HG02840 (cell line): ENCODE results near the gene ZNF385C.
"Not testable (repeated sequence)": the region's sequence is repeated elsewhere in the genome, so short reads cannot be mapped to it uniquely, and the experiment has no call there.

Experiments used
- ATAC-seq: cut with Tn5 transposase; IDR thresholded peaks from one replicate; pipeline ENCODE4 v1.9.1; 2021; ENCODE audit warnings: mild to moderate bottlenecking, moderate library complexity, moderate number of reproducible peaks; ENCODE audit not compliant: unreplicated experiment, low FRiP score

ZNF385C gene

GRCh38 chr17:42026857-42027589 lies 71.2 kb downstream of the ZNF385C start:
- no peak for ATAC-seq

GRCh38 chr17:42025936-42026335 lies 72.3 kb downstream of the ZNF385C start:
- ATAC-seq = no peak

- no peak for ATAC-seq
Measured at GRCh38 chr17:42025191-42025579, 73.1 kb downstream of the ZNF385C start.

GRCh38 chr17:42023524-42024349 lies 74.5 kb downstream of the ZNF385C start:
- no peak for ATAC-seq

GRCh38 chr17:42020845-42021244 lies 77.4 kb downstream of the ZNF385C start:
- ATAC-seq = not testable (repeated sequence)

GRCh38 chr17:42019509-42020404 lies 78.5 kb downstream of the ZNF385C start, which contains the start of gene NKIRAS2:
Gene NKIRAS2, plus strand, starts transcription at chr17:42020090. Its CDS starts 1,488 bp downstream, at chr17:42021578.
- peak; percentile 53 for ATAC-seq

GRCh38 chr17:42018988-42019387 lies 79.3 kb downstream of the ZNF385C start:
- no peak for ATAC-seq

- no peak for ATAC-seq
Measured at GRCh38 chr17:42018339-42018738, 79.9 kb downstream of the ZNF385C start.

- ATAC-seq = no peak
Measured at GRCh38 chr17:42017866-42018200, 80.4 kb downstream of the ZNF385C start.

GRCh38 chr17:42016941-42017865 lies 81.1 kb downstream of the ZNF385C start, which contains the start of gene DNAJC7:
Gene DNAJC7, minus strand, starts transcription at chr17:42017439. Its CDS starts 23 bp downstream, at chr17:42017416.
- peak; percentile 67 for ATAC-seq

- no peak for ATAC-seq
Measured at GRCh38 chr17:42016411-42016831, 81.9 kb downstream of the ZNF385C start.

- ATAC-seq = not testable (repeated sequence)
Measured at GRCh38 chr17:42013740-42014139, 84.5 kb downstream of the ZNF385C start.

- ATAC-seq = not testable (repeated sequence)
Measured at GRCh38 chr17:42012363-42012762, 85.9 kb downstream of the ZNF385C start.

GRCh38 chr17:42010898-42011516 lies 87.3 kb downstream of the ZNF385C start:
- ATAC-seq = no peak

- ATAC-seq = not testable (repeated sequence)
Measured at GRCh38 chr17:42010266-42010680, 88.0 kb downstream of the ZNF385C start.

- ATAC-seq = no peak
Measured at GRCh38 chr17:42009170-42009569, 89.1 kb downstream of the ZNF385C start.

- no peak for ATAC-seq
Measured at GRCh38 chr17:42005166-42005565, 93.1 kb downstream of the ZNF385C start.

- no peak for ATAC-seq
Measured at GRCh38 chr17:42002792-42003301, 95.4 kb downstream of the ZNF385C start.
